GM12865 (cell line): ENCODE data around the gene TRAPPC6A.

ENCODE experiments used
- DNase-seq: peaks from one replicate; pipeline ENCODE4 v3.0.0; 2010; ENCODE audit warnings: low read depth
- H3K4me3 ChIP-seq: 2 replicates; pipeline ENCODE4 v1.5.1; 2011; ENCODE audit warnings: mild to moderate bottlenecking, low read depth, low read length, control low read depth
- CTCF ChIP-seq: IDR thresholded peaks from 2 replicates; pipeline ENCODE4 v1.5.1; 2011; ENCODE audit warnings: low read length, control low read depth, low read depth, inconsistent platforms; ENCODE audit not compliant: insufficient read depth; ENCODE audit errors: missing control alignments

TRAPPC6A gene

GRCh38 chr19:45147835-45148676 is 30.0 kb downstream of the TRAPPC6A start:
- no peak for TF ChIP-seq CTCF
- no peak for DNase-seq
- H3K4me3 ChIP-seq: no peak overlapping the region

- no peak overlapping the region for H3K4me3 ChIP-seq
- TF ChIP-seq CTCF: no peak
- DNase-seq: no peak
These were observed 31.3 kb downstream of the TRAPPC6A start for GRCh38 chr19:45146741-45147205.

- no peak for DNase-seq
- H3K4me3 ChIP-seq: no peak overlapping the region
- TF ChIP-seq CTCF: no peak
These were observed 31.8 kb downstream of the TRAPPC6A start for GRCh38 chr19:45146251-45146650.

- no peak overlapping the region for H3K4me3 ChIP-seq
- no peak for TF ChIP-seq CTCF
- no peak for DNase-seq
These were observed 32.5 kb downstream of the TRAPPC6A start for GRCh38 chr19:45145270-45146189.

GRCh38 chr19:45144431-45145269 is 33.4 kb downstream of the TRAPPC6A start:
- H3K4me3 ChIP-seq: no peak overlapping the region
- no peak for DNase-seq
- no peak for TF ChIP-seq CTCF

GRCh38 chr19:45142726-45143110 is 35.3 kb downstream of the TRAPPC6A start:
- H3K4me3 ChIP-seq: no peak overlapping the region
- no peak for DNase-seq
- TF ChIP-seq CTCF: no peak
